Measurements from ENCODE around the gene MYO18A. TPM values are rescaled to one million over a fixed set of nuclear protein-coding genes. Genes with fewer than 3 reads are reported as not detected.

Gene MYO18A
- total and polyA plus RNA-seq, 2 experiments from 2014 or later: 186 to 564 TPM

DNA sequence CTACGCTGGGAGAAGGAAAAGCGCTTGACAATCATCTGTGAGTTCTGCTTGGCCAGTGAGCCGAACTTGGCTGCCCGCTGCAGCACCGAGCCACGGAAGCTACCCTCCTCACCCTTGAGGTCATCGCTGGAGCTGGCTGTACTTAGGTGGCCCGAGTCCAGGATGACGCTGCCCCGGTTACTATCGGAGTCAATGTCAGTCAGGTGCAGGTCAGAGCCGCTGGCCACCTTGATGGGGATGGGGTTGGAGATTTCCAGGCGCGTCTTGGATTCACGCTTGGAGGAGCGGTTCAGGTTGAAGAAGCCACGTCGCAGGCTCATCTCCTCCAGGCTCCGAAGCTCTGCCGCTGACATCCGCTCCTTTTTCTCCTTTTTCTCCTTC lies 13.7 kb downstream of the MYO18A start:
- TF ChIP-seq CTCF (IDR thresholded peaks at IDR 0.05; ENCODE audit: low read depth, low read length): no peak
- H3K36me3 ChIP-seq: peaks cover 4% of the 10 kb centered on the region
- no peak for DNase-seq (ENCODE audit: low read depth in 1 of 2, low spot score in 1 of 2)
- H3K27ac ChIP-seq: no peak overlapping the region
- H3K9me3 ChIP-seq (ENCODE audit: low read depth): no peaks in the 10 kb centered on the region
- no peaks in the 10 kb centered on the region for H3K4me1 ChIP-seq (ENCODE audit: low read depth)
- no peak overlapping the region for H3K4me3 ChIP-seq
- no peaks in the 10 kb centered on the region for H3K27me3 ChIP-seq

DNA sequence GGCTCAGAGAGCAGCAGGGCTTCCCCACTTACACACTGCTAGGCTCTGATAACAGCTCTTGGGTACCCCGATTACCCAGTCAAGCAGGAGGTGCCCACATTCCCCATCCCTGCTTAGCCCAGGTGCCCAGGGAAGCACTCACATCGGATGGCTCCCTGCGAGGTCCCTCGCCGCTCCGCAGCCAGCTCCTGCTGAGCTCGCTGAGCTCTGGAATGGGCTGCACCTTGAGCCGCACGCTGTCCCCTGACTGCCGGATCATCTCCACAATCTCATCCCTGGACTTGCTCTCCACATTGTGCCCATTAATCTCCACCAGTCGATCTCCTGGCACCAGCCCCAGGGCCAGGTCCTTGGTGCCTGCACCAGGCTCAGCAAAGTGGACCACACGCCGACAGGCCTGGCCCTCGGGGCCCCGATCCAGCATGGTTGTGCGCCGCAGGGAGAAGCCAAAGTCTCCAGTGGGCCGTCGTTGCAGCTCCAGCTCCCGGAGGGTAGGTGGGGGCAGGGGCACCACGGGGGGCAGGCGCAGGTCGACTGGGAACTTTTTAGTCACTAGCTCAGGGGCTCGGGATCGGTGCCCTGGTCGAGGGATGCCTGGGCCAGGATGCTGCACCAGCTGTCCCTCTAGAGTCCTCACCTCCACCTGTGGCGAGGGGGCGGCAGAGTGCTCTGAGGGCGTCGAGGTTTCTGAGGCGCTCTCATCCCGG lies 14.2 kb downstream of the MYO18A start:
- Histone ChIP-seq H3K4me1 (ENCODE audit: low read depth) (no peaks in the 10 kb centered on the region), H3K4me3 (no peak overlapping the region), H3K9me3 (ENCODE audit: low read depth) (no peaks in the 10 kb centered on the region), H3K27me3 (no peaks in the 10 kb centered on the region), H3K36me3 (peaks cover 4% of the 10 kb centered on the region), H3K27ac (no peak overlapping the region)
- no peak for TF ChIP-seq CTCF (IDR thresholded peaks at IDR 0.05; ENCODE audit: low read depth, low read length)
- no peak for DNase-seq (ENCODE audit: low read depth in 1 of 2, low spot score in 1 of 2)

DNA sequence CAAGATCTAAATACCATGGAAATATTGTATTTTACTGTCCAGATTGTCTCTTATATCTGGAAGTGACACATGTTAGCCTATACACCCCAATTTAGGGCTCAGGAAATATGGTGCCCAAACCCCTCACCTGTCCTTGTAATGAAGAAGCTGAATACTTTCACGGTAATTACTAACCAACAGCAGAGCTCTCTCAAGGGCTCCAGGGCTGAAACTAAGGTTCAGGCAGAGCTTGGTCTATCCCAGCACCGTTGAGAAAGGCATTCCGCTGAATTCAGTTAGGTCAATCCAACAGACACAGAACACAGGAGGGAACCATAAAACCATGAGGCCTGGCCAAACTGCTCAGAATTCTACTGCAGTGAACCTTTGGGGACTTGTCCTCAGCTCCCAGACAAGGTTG lies 14.9 kb downstream of the MYO18A start:
- no peak overlapping the region for H3K27ac ChIP-seq
- no peak overlapping the region for H3K4me3 ChIP-seq
- peaks cover 4% of the 10 kb centered on the region for H3K36me3 ChIP-seq
- H3K4me1 ChIP-seq (ENCODE audit: low read depth): no peaks in the 10 kb centered on the region
- no peaks in the 10 kb centered on the region for H3K27me3 ChIP-seq
- no peak for DNase-seq (ENCODE audit: low read depth in 1 of 2, low spot score in 1 of 2)
- TF ChIP-seq CTCF (IDR thresholded peaks at IDR 0.05; ENCODE audit: low read depth, low read length): no peak
- no peaks in the 10 kb centered on the region for H3K9me3 ChIP-seq (ENCODE audit: low read depth)

GRCh38 chr17:29163563-29163962 lies 16.6 kb downstream of the MYO18A start:
- peaks cover 4% of the 10 kb centered on the region for H3K36me3 ChIP-seq
- H3K4me1 ChIP-seq (ENCODE audit: low read depth): no peaks in the 10 kb centered on the region
- H3K4me3 ChIP-seq: no peak overlapping the region
- H3K27me3 ChIP-seq: no peaks in the 10 kb centered on the region
- no peak overlapping the region for H3K27ac ChIP-seq
- no peaks in the 10 kb centered on the region for H3K9me3 ChIP-seq (ENCODE audit: low read depth)
- peak in 1 of 2 donors; percentile 56 for DNase-seq (ENCODE audit: low read depth in 1 of 2, low spot score in 1 of 2)
- TF ChIP-seq CTCF (IDR thresholded peaks at IDR 0.05; ENCODE audit: low read depth, low read length): no peak

GRCh38 chr17:29162909-29163341 lies 17.3 kb downstream of the MYO18A start:
- peak in 1 of 2 donors; percentile 66 for DNase-seq (ENCODE audit: low read depth in 1 of 2, low spot score in 1 of 2)
- Histone ChIP-seq H3K27me3 (no peaks in the 10 kb centered on the region), H3K27ac (no peak overlapping the region), H3K4me3 (no peak overlapping the region), H3K4me1 (ENCODE audit: low read depth) (no peaks in the 10 kb centered on the region), H3K9me3 (ENCODE audit: low read depth) (no peaks in the 10 kb centered on the region), H3K36me3 (peaks cover 4% of the 10 kb centered on the region)
- no peak for TF ChIP-seq CTCF (IDR thresholded peaks at IDR 0.05; ENCODE audit: low read depth, low read length)
